ENCODE data around the gene FOXQ1.

The FOXQ1 gene

GRCh38 chr6:1264619-1265445, 47.1 kb upstream of the FOXQ1 start:
- H3K4me1 ChIP-seq (ENCODE audit: control insufficient read depth, insufficient read depth, low read length): peaks cover 6% of the 10 kb centered on the region; the same call in 1 of the 2 replicates
- no peaks in the 10 kb centered on the region for H3K36me3 ChIP-seq (ENCODE audit: control insufficient read depth in 2 of 2, insufficient read depth in 1 of 2, low read length in 2 of 2)
- no peak overlapping the region for H3K27ac ChIP-seq (ENCODE audit: extremely low read depth, low read depth, low read length)
- H3K9me3 ChIP-seq (ENCODE audit: control insufficient read depth, insufficient read depth, low read depth, low read length): no peaks in the 10 kb centered on the region
- CTCF ChIA-PET: interaction anchor here (1.0 kb wide), 1 partner anchor 20 kb away, joined by 3 read pairs; no protein-coding TSS in a partner anchor
- TF ChIP-seq ZBTB49 (tag by site-specific recombination; IDR thresholded peaks at IDR 0.05; ENCODE audit: low read depth) (no peak), HOXC10 (CRISPR knock-in tag; IDR thresholded peaks at IDR 0.05) (no peak), ZNF701 (tag by site-specific recombination; IDR thresholded peaks at IDR 0.05) (no peak), ZNF132 (tag by site-specific recombination; IDR thresholded peaks at IDR 0.05; ENCODE audit: borderline replicate concordance) (no peak), ZBTB6 (tag by site-specific recombination; IDR thresholded peaks at IDR 0.05) (no peak), OVOL3 (tag by site-specific recombination; IDR thresholded peaks at IDR 0.05) (no peak), ZNF654 (tag by site-specific recombination; IDR thresholded peaks at IDR 0.05; ENCODE audit: low read depth) (no peak), ZNF426 (tag by site-specific recombination; IDR thresholded peaks at IDR 0.05) (no peak), ZNF138 (tag by site-specific recombination; IDR thresholded peaks at IDR 0.05; ENCODE audit: borderline replicate concordance) (no peak), ZEB2 (tag by site-specific recombination; IDR thresholded peaks at IDR 0.05) (no peak), SCRT2 (tag by site-specific recombination; IDR thresholded peaks at IDR 0.05) (no peak), ZNF585B (tag by site-specific recombination; IDR thresholded peaks at IDR 0.05) (no peak), PRDM6 (tag by site-specific recombination; IDR thresholded peaks at IDR 0.05) (no peak), PATZ1 (tag by site-specific recombination; IDR thresholded peaks at IDR 0.05) (no peak), ZNF202 (tag by site-specific recombination; IDR thresholded peaks at IDR 0.05; ENCODE audit: borderline replicate concordance) (no peak)
- H3K4me3 ChIP-seq (ENCODE audit: low read depth, low read length): no peak overlapping the region
- POLR2A ChIA-PET: no interaction called here

- Histone ChIP-seq H3K4me3 (ENCODE audit: low read depth, low read length) (no peak overlapping the region), H3K9me3 (ENCODE audit: control insufficient read depth, insufficient read depth, low read depth, low read length) (no peaks in the 10 kb centered on the region), H3K27ac (ENCODE audit: extremely low read depth, low read depth, low read length) (no peak overlapping the region), H3K36me3 (ENCODE audit: control insufficient read depth in 2 of 2, insufficient read depth in 1 of 2, low read length in 2 of 2) (no peaks in the 10 kb centered on the region), H3K4me1 (ENCODE audit: control insufficient read depth, insufficient read depth, low read length) (peaks cover 6% of the 10 kb centered on the region; the same call in 1 of the 2 replicates)
- ChIA-PET POLR2A (no interaction called here), CTCF (interaction anchor here (0.7 to 0.9 kb wide), 2 partner anchors 192 to 673 kb away, joined by 3 to 5 read pairs; no protein-coding TSS in a partner anchor)
- TF ChIP-seq ZNF174 (tag by site-specific recombination; IDR thresholded peaks at IDR 0.05): no peak
- TF ChIP-seq ZNF202 (tag by site-specific recombination; IDR thresholded peaks at IDR 0.05; ENCODE audit: borderline replicate concordance): no peak
- no peak for TF ChIP-seq ZNF571 (tag by site-specific recombination; IDR thresholded peaks at IDR 0.05)
- no peak for TF ChIP-seq GLI4 (tag by site-specific recombination; IDR thresholded peaks at IDR 0.05)
- no peak for TF ChIP-seq ZSCAN30 (tag by site-specific recombination; IDR thresholded peaks at IDR 0.05)
- no peak for TF ChIP-seq ZNF777 (tag by site-specific recombination; IDR thresholded peaks at IDR 0.05; ENCODE audit: borderline replicate concordance)
- TF ChIP-seq SP2 (tag by site-specific recombination; IDR thresholded peaks at IDR 0.05): no peak
- no peak for TF ChIP-seq ZSCAN5A (tag by site-specific recombination; IDR thresholded peaks at IDR 0.05)
- TF ChIP-seq ZNF548 (tag by site-specific recombination; IDR thresholded peaks at IDR 0.05): no peak
- no peak for TF ChIP-seq ZNF223 (tag by site-specific recombination; IDR thresholded peaks at IDR 0.05)
- TF ChIP-seq ZBTB17 (tag by site-specific recombination; IDR thresholded peaks at IDR 0.05): no peak
- no peak for TF ChIP-seq ZNF624 (tag by site-specific recombination; IDR thresholded peaks at IDR 0.05)
Observed at GRCh38 chr6:1266686-1267056, 45.2 kb upstream of the FOXQ1 start.
